HepG2 (cell line): ENCODE data around the gene SLC22A31. TPM values are rescaled to one million over a fixed set of nuclear protein-coding genes. Genes with fewer than 3 reads are reported as not detected.

Experiments
- ETV5 ChIP-seq: IDR thresholded peaks from 2 replicates; pipeline ENCODE4 v1.6.1; 2018; ENCODE audit warnings: missing biosample characterization, missing genetic modification reagents, inconsistent platforms, borderline replicate concordance
- HBP1 ChIP-seq: IDR thresholded peaks from 2 replicates; pipeline ENCODE4 v1.6.1; 2016; ENCODE audit warnings: low read depth, control low read depth
- HDAC2 ChIP-seq: sonication (generic); formaldehyde crosslinking; IDR thresholded peaks from 2 replicates; pipeline ENCODE4 v1.4.0; 2020; ENCODE audit warnings: missing genetic modification reagents
- MNT ChIP-seq: fragments of 450-650 bp; IDR thresholded peaks from 2 replicates; pipeline ENCODE4 v1.6.1; 2016
- PRDM4 ChIP-seq: sonication (generic); formaldehyde crosslinking; IDR thresholded peaks from 2 replicates; pipeline ENCODE4 v1.9.0; 2021; ENCODE audit warnings: missing genetic modification reagents, borderline replicate concordance
- SAP130 ChIP-seq: IDR thresholded peaks from 2 replicates; pipeline ENCODE4 v1.6.1; 2016; ENCODE audit warnings: low read depth
- SIN3A ChIP-seq: IDR thresholded peaks from 2 replicates; pipeline ENCODE4 v1.6.1; 2011; ENCODE audit warnings: low read depth, mild to moderate bottlenecking, control low read depth, low read length, borderline replicate concordance
- ZHX2 ChIP-seq, 2 experiments: sonication (generic) in 1 of 2; formaldehyde crosslinking in 1 of 2; IDR thresholded peaks; 2 replicates each; pipeline versions ENCODE4 v1.6.1 to v1.9.0; 2014 to 2022; ENCODE audit warnings: antibody characterized with exemption in 1 of 2, borderline replicate concordance in 1 of 2, inconsistent platforms in 1 of 2, low read depth in 1 of 2, missing genetic modification reagents in 1 of 2
- ZNF263 ChIP-seq: sonication (generic); formaldehyde crosslinking; IDR thresholded peaks from 2 replicates; pipeline ENCODE4 v1.4.0; 2020; ENCODE audit warnings: missing genetic modification reagents
- ZNF292 ChIP-seq: sonication (generic); formaldehyde crosslinking; IDR thresholded peaks from 2 replicates; pipeline ENCODE4 v1.8.1; 2022; ENCODE audit warnings: mild to moderate bottlenecking, low read depth, missing genetic modification reagents, borderline replicate concordance
- ZXDC ChIP-seq: sonication (generic); formaldehyde crosslinking; IDR thresholded peaks from 2 replicates; pipeline ENCODE4 v1.5.0; 2020; ENCODE audit warnings: mild to moderate bottlenecking, missing genetic modification reagents
- polyA plus RNA-seq, 8 experiments: library from polyadenylated mRNA; depleted of rRNA in 3 of 8; stranded (reverse) in 7 of 8; unstranded in 1 of 8; fragments of >200 nt; fragmentation: Illumina TruSeq in 4 of 8; extraction: Trizol in 4 of 8; gene quantifications; 2 replicates each; pipeline versions ENCODE4 v1.2.1 to v1.2.3, GENCODE V29; 2011 to 2016; ENCODE audit warnings: low read depth in 4 of 8, missing spikeins in 1 of 8, mixed read lengths in 1 of 8; ENCODE audit not compliant: insufficient read depth in 1 of 8
- total RNA-seq, 5 experiments: library from RNA; depleted of rRNA; stranded (reverse); fragments of >200 nt; fragmentation: Illumina TruSeq; extraction: Trizol; gene quantifications; 2 replicates each; pipeline ENCODE4 v1.2.3, GENCODE V29; 2016; ENCODE audit warnings: low read depth in 1 of 5

Gene SLC22A31
- total and polyA plus RNA-seq, 2 of the 13 experiments (the other 11 are each of a cell fraction or from before 2014, with no cell fraction given): 67.3 to 83.3 TPM

- TF ChIP-seq ZHX2 (IDR thresholded peaks at IDR 0.05; ENCODE audit: low read depth) (0 out of 2 replicates have a peak, but pooled peaks have one; percentile 40), ZHX2 (CRISPR knock-in tag; IDR thresholded peaks at IDR 0.05; ENCODE audit: borderline replicate concordance) (no peak), MNT (peak; percentile 81), SIN3A (peak; percentile 30; the same call in 1 of the 2 replicates), ZNF292 (CRISPR knock-in tag) (0 out of 2 replicates have a peak, but pooled peaks have one; percentile 9), PRDM4 (CRISPR knock-in tag) (no peak), SAP130 (CRISPR knock-in tag) (peak; percentile 75; the same call in 1 of the 2 replicates), HBP1 (CRISPR knock-in tag) (no peak), ZNF263 (peak; percentile 86), ZXDC (CRISPR knock-in tag) (peak; percentile 89), ETV5 (CRISPR knock-in tag) (peak; percentile 70), HDAC2 (CRISPR knock-in tag) (peak; percentile 78; the same call in 1 of the 2 replicates)
These were observed 9.1 kb downstream of the SLC22A31 start (continued) for GRCh38 chr16:89191033-89191900.
